ENCODE data around the gene GPANK1.

The GPANK1 gene

GRCh38 chr6:31663126-31663960, 1.5 kb downstream of the GPANK1 start:
- DNase-seq (ENCODE audit: low read depth, low spot score), result no peak

GRCh38 chr6:31662124-31662723, 2.6 kb downstream of the GPANK1 start:
- DNase-seq (ENCODE audit: low read depth, low spot score), result no peak

GRCh38 chr6:31661262-31662123, 3.3 kb downstream of the GPANK1 start:
- no peak for DNase-seq (ENCODE audit: low read depth, low spot score)

DNA sequence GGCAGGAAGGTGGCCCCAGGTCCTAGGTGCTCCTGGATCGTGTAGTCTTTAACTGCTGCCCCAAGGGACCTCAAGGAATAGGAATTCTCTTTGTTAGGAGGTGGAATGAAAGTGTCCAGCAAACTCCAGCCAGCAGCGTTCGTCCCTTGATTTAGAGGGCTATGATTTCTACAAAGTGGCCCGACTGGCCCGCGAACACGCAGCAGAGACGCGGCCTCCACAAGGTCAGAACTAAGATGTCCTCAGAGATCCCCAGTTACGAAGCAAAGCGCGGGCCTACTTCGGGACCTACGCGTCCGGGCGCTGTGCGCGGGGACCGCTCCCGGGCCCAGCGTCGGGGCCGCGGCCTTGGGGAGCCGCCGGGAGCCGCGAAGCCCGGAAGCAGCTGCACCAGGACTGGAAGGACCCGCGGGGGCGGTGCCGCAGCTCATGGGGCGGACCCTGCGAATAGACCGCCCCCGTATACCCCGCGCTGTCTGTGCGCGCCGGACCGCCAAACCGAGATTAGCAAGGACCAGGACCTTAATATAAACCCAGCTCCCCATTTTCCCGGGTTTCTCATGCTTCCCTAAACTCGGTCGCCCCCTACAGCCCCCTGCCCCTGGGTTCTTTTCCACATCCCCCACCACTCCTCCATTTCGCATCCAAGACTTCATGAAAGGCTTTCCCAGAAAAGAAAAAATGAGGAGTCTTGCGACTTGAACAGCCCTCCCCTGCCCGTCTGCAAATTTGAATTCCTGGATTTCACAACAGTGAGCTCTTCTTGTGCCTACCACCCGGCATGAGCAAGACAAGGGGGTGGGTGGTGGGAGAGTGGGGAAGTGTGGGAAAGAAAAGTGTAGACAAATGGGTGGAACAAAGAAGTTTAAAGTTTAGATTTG, 4.2 kb downstream of the GPANK1 start, which contains the start of gene C6orf47:
TSS of gene C6orf47 (minus strand) at position 398 of the 881 bp plus-strand sequence. CDS start 831 bp downstream, outside the sequence.
- peak; percentile 92 for DNase-seq (ENCODE audit: low read depth, low spot score)

- DNase-seq (ENCODE audit: low read depth, low spot score), result peak; percentile 45
These were observed 5.0 kb downstream of the GPANK1 start for GRCh38 chr6:31659649-31660380.

GRCh38 chr6:31658983-31659648, 5.7 kb downstream of the GPANK1 start:
- no peak for DNase-seq (ENCODE audit: low read depth, low spot score)

DNA sequence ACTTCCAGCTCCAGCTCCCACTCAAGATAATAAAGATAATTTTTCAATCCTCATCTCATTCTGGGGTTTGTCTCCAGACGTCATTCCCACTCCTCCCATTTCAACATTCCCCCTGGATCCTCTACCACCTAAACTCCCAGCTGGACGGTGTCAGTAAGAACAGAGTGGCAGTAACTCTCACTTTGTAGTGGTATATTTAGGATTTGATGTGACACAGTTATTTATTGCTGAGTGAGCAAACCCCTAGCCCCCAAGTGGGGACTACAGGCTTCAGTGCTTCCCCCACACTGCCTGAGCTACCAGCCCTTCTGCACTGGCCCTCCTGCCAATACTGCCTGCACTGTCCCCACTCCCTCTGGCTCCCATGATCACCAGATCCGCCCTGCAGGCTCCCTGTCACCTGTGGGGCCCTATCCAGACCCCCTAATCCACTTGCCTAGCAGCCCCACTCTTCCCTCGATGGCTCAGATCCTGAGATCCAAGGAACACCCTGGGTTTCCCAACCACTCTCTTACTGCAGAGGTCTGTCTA, 6.6 kb downstream of the GPANK1 start:
- no peak for DNase-seq (ENCODE audit: low read depth, low spot score)

- no peak for DNase-seq (ENCODE audit: low read depth, low spot score)
These were observed 7.2 kb downstream of the GPANK1 start for GRCh38 chr6:31657406-31658157.

GRCh38 chr6:31655349-31656237, 9.2 kb downstream of the GPANK1 start, which contains the start of gene APOM:
TSS of gene APOM (plus strand) at chr6:31655894. CDS start at chr6:31655967, 73 bp downstream.
- DNase-seq (ENCODE audit: low read depth, low spot score), result no peak

DNA sequence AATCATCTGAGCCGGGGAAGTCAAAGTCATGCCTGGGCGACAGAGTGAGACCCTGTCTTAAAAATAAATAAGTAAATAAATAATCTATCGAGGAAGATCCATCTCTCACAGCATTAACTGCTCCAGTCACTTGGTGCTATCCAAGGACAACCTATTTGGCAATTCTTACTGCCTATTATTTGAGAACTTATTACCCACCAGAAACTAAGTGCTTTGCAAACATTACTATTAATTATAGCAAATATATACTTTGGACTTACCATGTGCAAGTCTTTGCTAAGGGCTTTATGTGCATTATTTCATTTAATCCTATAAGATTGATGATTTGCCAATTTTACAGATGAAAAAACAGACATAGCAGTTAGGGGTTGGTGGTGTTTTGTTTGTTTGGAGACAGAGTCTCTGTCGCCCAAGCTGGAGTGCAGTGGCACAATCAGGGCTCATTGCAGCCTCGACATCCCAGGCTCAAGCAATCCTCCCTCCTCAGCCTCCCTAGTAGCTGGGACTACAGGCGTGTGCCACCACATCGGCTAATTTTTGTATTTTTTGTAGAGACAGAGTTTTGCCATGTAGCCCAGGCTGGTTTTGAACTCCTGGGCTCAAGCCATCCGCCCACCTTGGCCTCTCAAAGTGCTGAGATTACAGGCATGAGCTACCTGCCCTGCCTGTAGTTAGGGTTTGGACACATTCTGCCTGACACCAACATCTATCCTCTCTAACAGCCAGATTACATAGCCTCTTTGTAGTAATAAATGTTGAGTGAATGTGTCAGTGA, 10.0 kb downstream of the GPANK1 start:
- no peak for DNase-seq (ENCODE audit: low read depth, low spot score)

DNA sequence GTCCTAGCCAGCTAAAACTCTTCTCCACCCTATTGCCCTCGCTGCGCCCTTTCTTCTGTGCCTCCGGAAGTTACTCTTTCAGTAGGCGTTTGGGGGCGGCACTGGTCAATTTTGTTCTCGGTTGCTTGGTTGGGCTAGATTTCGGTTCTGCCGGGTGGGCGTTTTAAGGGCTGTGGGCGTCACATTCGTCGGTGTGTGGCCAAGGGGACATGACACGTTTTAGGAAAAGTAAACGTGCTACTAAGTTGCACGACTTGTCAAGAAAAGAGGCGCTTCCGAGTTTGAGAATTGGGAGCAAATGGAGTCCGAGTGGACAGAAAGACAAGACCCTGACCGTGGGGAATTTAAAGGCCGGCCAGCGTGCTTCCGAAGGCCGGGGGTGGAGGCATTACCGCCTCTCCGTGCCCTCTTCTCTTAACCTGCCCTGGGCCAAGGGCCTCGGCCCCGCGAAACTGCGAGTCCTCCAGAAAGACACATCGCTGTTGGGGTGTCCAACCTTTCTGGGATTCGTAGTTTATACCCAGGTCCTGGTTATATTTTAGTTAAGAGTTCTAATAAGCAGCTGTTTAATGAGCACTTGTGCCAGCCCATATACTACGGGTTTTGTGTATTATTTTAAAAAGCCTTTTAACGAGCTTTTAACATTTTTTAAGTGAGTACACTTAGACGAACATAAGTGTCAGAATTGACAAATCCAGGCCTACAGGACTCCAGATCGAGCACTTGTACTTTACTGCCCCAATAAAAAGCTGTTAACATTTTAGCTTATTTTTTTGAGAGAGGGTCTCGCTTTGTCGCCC, 11.7 kb downstream of the GPANK1 start:
- DNase-seq (ENCODE audit: low read depth, low spot score), result no peak

DNA sequence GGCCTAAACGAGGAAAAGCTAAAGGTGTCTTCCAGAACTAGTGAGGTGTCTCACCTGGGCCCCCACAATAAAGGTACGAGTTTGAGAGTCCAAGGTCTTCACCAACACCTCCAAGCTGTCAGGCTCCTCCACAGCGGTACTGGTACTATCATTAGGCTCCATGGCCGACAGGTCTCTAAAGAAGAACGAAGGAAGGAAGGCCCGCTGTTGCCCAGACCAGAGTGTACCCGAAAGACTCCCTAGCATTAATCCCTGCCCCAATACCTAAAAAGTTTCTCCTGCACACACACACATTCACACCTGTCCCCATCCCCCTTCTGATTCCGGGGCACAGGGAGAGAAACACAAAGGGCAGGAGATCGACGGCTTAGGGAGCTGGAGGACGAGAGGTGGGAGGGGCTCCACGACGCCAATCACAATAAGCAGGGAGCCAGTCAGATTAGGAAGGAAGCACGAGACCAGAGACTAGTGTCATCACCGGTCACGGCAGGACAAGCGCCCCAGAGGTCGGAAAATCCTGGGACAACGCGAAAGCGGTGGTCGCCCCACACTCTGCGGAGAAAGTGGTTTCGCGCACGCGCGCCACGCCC, 13.1 kb downstream of the GPANK1 start:
- peak; percentile 84 for DNase-seq (ENCODE audit: low read depth, low spot score)

- DNase-seq (ENCODE audit: low read depth, low spot score), result no peak
These were observed 19.5 kb downstream of the GPANK1 start for GRCh38 chr6:31645325-31645724.

- DNase-seq (ENCODE audit: low read depth, low spot score), result no peak
These were observed 20.9 kb downstream of the GPANK1 start for GRCh38 chr6:31643818-31644454.
